ENCODE results near the gene RPP25L.

The RPP25L gene

DNA sequence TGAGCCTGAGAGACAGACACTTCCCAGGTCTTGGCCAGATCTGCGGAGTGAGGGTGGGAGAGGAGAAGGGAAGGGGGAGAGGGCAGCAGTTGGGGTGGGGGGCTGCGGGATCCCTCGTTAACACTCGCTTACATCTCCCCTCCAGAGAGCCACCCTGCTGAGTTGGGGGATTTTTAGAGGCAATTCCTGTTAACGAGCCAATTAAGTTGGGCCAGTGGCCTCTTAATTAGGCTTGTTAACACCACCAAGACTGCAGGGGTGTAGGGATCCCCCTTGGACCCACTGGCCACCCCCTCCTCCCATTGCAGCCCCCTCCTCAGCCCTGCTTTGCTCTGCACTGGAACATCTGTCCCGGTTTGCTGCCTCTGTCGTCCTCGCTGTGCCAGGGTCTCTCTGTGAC is 46.0 kb downstream of the RPP25L start:
- DNase-seq, result no peak

DNA sequence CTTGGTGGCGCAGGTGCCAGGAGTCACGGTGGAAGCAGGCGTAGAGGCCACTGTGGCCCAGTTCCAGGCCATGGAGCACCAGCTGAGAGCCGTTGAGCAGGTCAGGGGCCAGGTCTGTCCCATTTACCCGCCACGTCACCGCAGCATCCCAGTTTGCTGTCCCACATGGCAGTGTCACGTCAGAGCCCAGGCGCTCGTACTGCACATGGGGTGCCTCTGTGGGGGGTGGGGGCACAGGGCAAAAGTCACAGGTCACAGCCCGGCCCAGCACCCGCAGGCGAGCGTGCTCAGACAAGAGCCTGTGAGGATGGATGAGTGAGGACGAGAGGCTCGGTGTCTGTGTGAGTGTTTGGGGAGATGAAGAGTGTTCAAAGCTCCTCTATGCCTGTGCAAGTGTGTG is 47.3 kb downstream of the RPP25L start:
- no peak for DNase-seq

DNA sequence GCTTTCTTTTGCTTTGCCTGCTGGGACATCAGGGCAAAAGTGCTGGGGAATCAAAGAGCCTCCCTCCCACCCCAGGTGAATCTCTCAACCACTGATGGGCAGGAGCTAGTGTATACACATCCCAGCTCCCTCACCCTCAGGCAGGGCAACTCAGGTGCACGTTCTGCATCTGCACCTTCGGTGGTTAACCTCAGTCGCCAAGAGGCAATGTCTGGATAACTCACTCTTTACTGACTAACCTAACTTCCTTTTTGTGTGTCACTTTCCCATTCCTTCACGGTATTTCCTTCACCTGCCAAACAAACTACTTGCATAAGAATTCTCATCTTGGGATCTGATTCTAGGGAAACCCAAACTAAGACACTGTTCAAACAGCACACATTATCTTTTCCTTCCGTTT is 48.6 kb downstream of the RPP25L start:
- no peak for DNase-seq

DNA sequence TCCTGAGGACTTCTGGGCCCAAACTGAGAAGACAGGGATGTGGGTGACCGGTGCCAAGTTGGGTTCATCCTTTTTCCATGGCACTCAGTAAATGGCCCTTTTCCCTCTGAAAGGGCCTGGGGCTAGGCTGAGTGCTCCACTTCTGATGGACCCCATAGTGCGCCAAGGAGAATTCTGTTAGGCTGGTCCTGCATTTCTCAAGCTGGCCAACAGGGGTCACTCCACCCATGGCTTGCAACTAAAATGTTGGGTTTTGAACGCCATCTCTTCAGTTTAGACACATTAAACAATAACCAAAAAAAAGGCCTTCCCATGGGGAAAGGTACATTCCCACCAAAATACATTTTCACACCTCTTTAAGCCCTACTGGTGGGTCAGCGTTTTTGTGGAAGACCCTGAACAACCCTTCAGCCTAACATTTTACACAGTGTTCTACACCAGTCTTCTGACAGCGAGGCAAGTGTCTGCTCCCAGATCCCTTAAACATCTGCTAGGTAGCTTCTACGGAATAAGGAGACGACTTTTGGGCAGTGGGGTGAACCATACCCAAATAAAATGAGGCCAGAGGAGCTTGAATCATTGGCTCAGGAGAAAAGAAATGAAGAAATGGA is 49.7 kb downstream of the RPP25L start:
- DNase-seq, result peak in 1 of 2 experiments; percentile 13

DNA sequence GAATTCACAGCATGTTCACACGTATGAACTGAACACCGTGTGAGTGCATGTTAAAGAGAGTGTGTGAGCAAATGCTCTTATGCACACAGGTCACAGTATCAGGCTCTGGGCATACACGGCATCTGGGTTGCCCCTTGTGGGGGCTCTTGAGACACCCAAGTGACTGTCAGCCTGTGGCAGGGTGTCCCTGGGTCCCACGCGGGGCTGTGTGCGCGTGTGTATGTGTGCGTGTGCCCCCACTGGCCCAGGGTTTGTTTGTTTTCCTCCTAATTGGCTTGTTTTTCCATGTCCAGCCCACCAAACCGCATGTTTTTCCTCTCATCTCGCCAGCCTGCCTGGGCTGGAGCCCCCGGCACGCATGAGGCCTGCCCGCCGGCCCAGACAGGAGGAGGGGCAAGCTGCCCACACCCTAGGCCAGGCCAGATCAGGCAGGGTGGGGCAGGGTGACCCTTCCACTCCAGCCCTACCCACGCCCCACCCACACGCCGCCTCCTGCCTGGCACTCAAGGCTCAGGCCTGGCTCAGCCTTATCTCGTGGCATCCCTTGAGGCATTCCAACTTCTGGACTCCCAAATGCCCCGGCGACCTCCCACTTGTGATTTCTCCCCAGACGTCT is 51.2 kb downstream of the RPP25L start:
- no peak for DNase-seq

Measured in NCI-H446 (cell line).